Thyroid gland (tissue), 4 donors: Measurements from ENCODE around the gene RHBDL1. TPM values are rescaled to one million over a fixed set of nuclear protein-coding genes. Genes with fewer than 3 reads are reported as not detected.

Experiments
- DNase-seq, 2 donors: peaks; one replicate each; pipeline ENCODE4 v3.0.0-alpha.2; 2019
- H3K27ac ChIP-seq, 3 donors: fragments of 200-600 bp; sonication (generic); 1 replicate in 2 of 3; 2 replicates in 1 of 3; pipeline ENCODE4 v1.5.1; 2016 to 2019; ENCODE audit warnings: mild to moderate bottlenecking in 1 of 3, moderate library complexity in 1 of 3
- H3K27me3 ChIP-seq: fragments of 200-600 bp; sonication (generic); one replicate; pipeline ENCODE4 v1.5.1; 2019
- H3K36me3 ChIP-seq, 2 donors: fragments of 200-600 bp; sonication (generic); one replicate each; pipeline ENCODE4 v1.5.1; 2016 to 2019
- H3K4me1 ChIP-seq, 2 donors: fragments of 200-600 bp; sonication (generic); one replicate each; pipeline ENCODE4 v1.5.1; 2017 to 2019
- H3K4me3 ChIP-seq, 3 donors: fragments of 200-600 bp; sonication (generic); replicated peaks in 1 of 3; 1 replicate in 2 of 3; 2 replicates in 1 of 3; pipeline ENCODE4 v1.5.1; 2016; ENCODE audit warnings: mild to moderate bottlenecking in 1 of 3
- H3K9me3 ChIP-seq: fragments of 200-600 bp; sonication (generic); one replicate; pipeline ENCODE4 v1.5.1; 2017
- CTCF ChIP-seq, 6 experiments: fragments of 200-600 bp in 3 of 6; fragments of 450-650 bp in 3 of 6; sonication (generic) in 3 of 6; IDR thresholded peaks; one replicate each; pipeline ENCODE4 v1.5.1; 2016 to 2019; ENCODE audit warnings: antibody characterized with exemption in 6 of 6, mild to moderate bottlenecking in 2 of 6, inconsistent platforms in 1 of 6, moderate library complexity in 1 of 6
- POLR2A ChIP-seq, 2 donors: fragments of 450-650 bp; IDR thresholded peaks; one replicate each; pipeline ENCODE4 v1.6.1; 2017; ENCODE audit warnings: antibody characterized with exemption in 2 of 2, mild to moderate bottlenecking in 2 of 2, moderate library complexity in 1 of 2
- WGBS, 2 donors: methylation state at CpG; one replicate each; pipeline ENCODE4 v1.1.5; 2017; 5-methylcytosine and 5-hydroxymethylcytosine counted together
- intact Hi-C: fragments of 100-400 bp; cut with DNase I; formaldehyde crosslinking; loops from one replicate; pipeline ENCODE4 v1.15.1; 2023
- total RNA-seq, 4 donors: library from RNA; depleted of rRNA; stranded (reverse); fragments of >200 nt; gene quantifications; one replicate each; pipeline ENCODE4 v1.2.3, GENCODE V29; 2016

RHBDL1 gene
- total RNA-seq, 4 donors from 2014 or later = 0.27 to 0.63 (median 0.56) TPM; not detected in 1

- peak; percentile 56 to 65 for DNase-seq
- peaks cover 7 to 11% of the 10 kb centered on the region in 2 donors for H3K36me3 ChIP-seq
- no peak within 1 kb of the TSS for H3K27ac ChIP-seq
These were observed 44.6 kb upstream of the RHBDL1 start, which contains the start of gene WFIKKN1 for GRCh38 chr16:630815-631405. TSS of gene WFIKKN1 (plus strand) at chr16:630985. CDS start at chr16:631254, 269 bp downstream.

GRCh38 chr16:631808-632358 is 43.6 kb upstream of the RHBDL1 start:
- TF ChIP-seq CTCF (IDR thresholded peaks at IDR 0.05) (no peak), POLR2A (IDR thresholded peaks at IDR 0.05) (no peak)
- intact Hi-C loops = loop anchor here (5.0 kb wide), 1 partner anchor 40 kb away; the partner anchor contains the start of gene RAB40C
- Histone ChIP-seq H3K27me3 (no peaks in the 10 kb centered on the region), H3K9me3 (no peaks in the 10 kb centered on the region), H3K36me3 (peaks cover 7 to 8% of the 10 kb centered on the region in 2 donors), H3K4me1 (peaks cover 11 to 24% of the 10 kb centered on the region in 2 donors), H3K4me3 (no peak overlapping the region), H3K27ac (no peak overlapping the region)
- WGBS, 2 donors = 59% methylated on average over 9 of the region's 9 CpGs
- no peak for DNase-seq

More at GRCh38 chr16:630815-631405, 44.6 kb upstream of the RHBDL1 start, which contains the start of gene WFIKKN1:
- Histone ChIP-seq H3K27me3 (no peaks in the 10 kb centered on the region), H3K4me3 (no peak within 1 kb of the TSS), H3K9me3 (no peaks in the 10 kb centered on the region), H3K4me1 (peaks cover 11 to 24% of the 10 kb centered on the region in 2 donors)
- no peak for TF ChIP-seq CTCF (IDR thresholded peaks at IDR 0.05)
- TF ChIP-seq POLR2A (IDR thresholded peaks at IDR 0.05) = no peak
- intact Hi-C loops = loop anchor here (5.0 kb wide), 1 partner anchor 39 kb away; the partner anchor contains the start of gene RAB40C
- no CpG with 5 or more reads among the region's 23 CpGs for WGBS, 2 donors

GRCh38 chr16:632486-633335 is 42.8 kb upstream of the RHBDL1 start:
- no peak overlapping the region for H3K4me3 ChIP-seq
- H3K27me3 ChIP-seq = no peaks in the 10 kb centered on the region
- H3K36me3 ChIP-seq = peaks cover 0 to 8% of the 10 kb centered on the region in 2 donors
- intact Hi-C loops = loop anchor here (5.0 kb wide), 1 partner anchor 40 kb away; the partner anchor contains the start of gene RAB40C
- no peaks in the 10 kb centered on the region for H3K9me3 ChIP-seq
- TF ChIP-seq CTCF (IDR thresholded peaks at IDR 0.05) = no peak
- TF ChIP-seq POLR2A (IDR thresholded peaks at IDR 0.05) = no peak
- peaks cover 16 to 29% of the 10 kb centered on the region in 2 donors for H3K4me1 ChIP-seq
- 96 to 100% methylated on average over 12 to 30 of the region's 67 CpGs for WGBS, 2 donors
- no peak overlapping the region for H3K27ac ChIP-seq
- no peak for DNase-seq

DNA sequence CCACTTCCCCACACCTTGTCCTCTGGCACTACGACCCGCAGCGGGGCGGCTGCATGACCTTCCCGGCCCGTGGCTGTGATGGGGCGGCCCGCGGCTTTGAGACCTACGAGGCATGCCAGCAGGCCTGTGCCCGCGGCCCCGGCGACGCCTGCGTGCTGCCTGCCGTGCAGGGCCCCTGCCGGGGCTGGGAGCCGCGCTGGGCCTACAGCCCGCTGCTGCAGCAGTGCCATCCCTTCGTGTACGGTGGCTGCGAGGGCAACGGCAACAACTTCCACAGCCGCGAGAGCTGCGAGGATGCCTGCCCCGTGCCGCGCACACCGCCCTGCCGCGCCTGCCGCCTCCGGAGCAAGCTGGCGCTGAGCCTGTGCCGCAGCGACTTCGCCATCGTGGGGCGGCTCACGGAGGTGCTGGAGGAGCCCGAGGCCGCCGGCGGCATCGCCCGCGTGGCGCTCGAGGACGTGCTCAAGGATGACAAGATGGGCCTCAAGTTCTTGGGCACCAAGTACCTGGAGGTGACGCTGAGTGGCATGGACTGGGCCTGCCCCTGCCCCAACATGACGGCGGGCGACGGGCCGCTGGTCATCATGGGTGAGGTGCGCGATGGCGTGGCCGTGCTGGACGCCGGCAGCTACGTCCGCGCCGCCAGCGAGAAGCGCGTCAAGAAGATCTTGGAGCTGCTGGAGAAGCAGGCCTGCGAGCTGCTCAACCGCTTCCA is 42.0 kb upstream of the RHBDL1 start:
- TF ChIP-seq CTCF (IDR thresholded peaks at IDR 0.05) (no peak), POLR2A (IDR thresholded peaks at IDR 0.05) (no peak)
- intact Hi-C loops = loop anchor here (5.0 kb wide), 1 partner anchor 41 kb away; the partner anchor contains the start of gene RAB40C

More for the DNA sequence above, 42.0 kb upstream of the RHBDL1 start:
- no peaks in the 10 kb centered on the region for H3K27me3 ChIP-seq
- peaks cover 0 to 8% of the 10 kb centered on the region in 2 donors for H3K36me3 ChIP-seq
- DNase-seq = no peak
- no peak overlapping the region for H3K27ac ChIP-seq
- H3K9me3 ChIP-seq = no peaks in the 10 kb centered on the region
- WGBS, 2 donors = 98% methylated on average over 44 to 62 of the region's 74 CpGs
- peaks cover 19 to 33% of the 10 kb centered on the region in 2 donors for H3K4me1 ChIP-seq
- no peak overlapping the region for H3K4me3 ChIP-seq
